ENCODE data around the gene NOD1.

GRCh38 chr7:30464231-30464671 lies 14.3 kb downstream of the NOD1 start:
- TF ChIP-seq ZNF292 (tag by site-specific recombination; IDR thresholded peaks at IDR 0.05; ENCODE audit: borderline replicate concordance, low read depth) = no peak
- TF ChIP-seq ZNF211 (tag by site-specific recombination; IDR thresholded peaks at IDR 0.05; ENCODE audit: low read depth) = no peak
- TF ChIP-seq CTCF (tag by site-specific recombination; IDR thresholded peaks at IDR 0.05) = no peak
- TF ChIP-seq ZNF174 (tag by site-specific recombination; IDR thresholded peaks at IDR 0.05) = no peak
- TF ChIP-seq REST (tag by site-specific recombination; IDR thresholded peaks at IDR 0.05) = no peak
- no peak for TF ChIP-seq ZNF404 (tag by site-specific recombination; IDR thresholded peaks at IDR 0.05)
- TF ChIP-seq ZNF830 (tag by site-specific recombination; IDR thresholded peaks at IDR 0.05; ENCODE audit: low read depth) = no peak
- TF ChIP-seq ZNF473 (tag by site-specific recombination; IDR thresholded peaks at IDR 0.05) = no peak

Measured in HEK293 (cell line).